Tibial artery (tissue), 4 donors: ENCODE measurements around the gene CELA1.

ENCODE experiments used
- DNase-seq, 2 donors: peaks; one replicate each; pipeline ENCODE4 v3.0.0-alpha.2; 2019
- H3K27ac ChIP-seq, 2 donors: fragments of 200-600 bp; sonication (generic) in 1 of 2; 1 replicate in 1 of 2; 2 replicates in 1 of 2; pipeline ENCODE4 v1.5.1; 2018 to 2019; ENCODE audit warnings: mild to moderate bottlenecking in 1 of 2
- H3K27me3 ChIP-seq, 2 donors: fragments of 200-600 bp; sonication (generic) in 1 of 2; one replicate each; pipeline versions ENCODE4 v1.5.1 to v1.6.0; 2016 to 2019
- H3K36me3 ChIP-seq, 3 donors: fragments of 200-600 bp; sonication (generic) in 2 of 3; one replicate each; pipeline ENCODE4 v1.5.1; 2016 to 2019; ENCODE audit warnings: mild to moderate bottlenecking in 2 of 3
- H3K4me1 ChIP-seq, 4 donors: fragments of 200-600 bp; sonication (generic) in 2 of 4; 1 replicate in 3 of 4; 2 replicates in 1 of 4; pipeline ENCODE4 v1.5.1; 2016 to 2019
- H3K4me3 ChIP-seq, 2 donors: fragments of 200-600 bp; sonication (generic) in 1 of 2; 1 replicate in 1 of 2; 2 replicates in 1 of 2; pipeline ENCODE4 v1.5.1; 2018 to 2019; ENCODE audit warnings: mild to moderate bottlenecking in 2 of 2
- H3K9me3 ChIP-seq, 3 donors: fragments of 200-600 bp; sonication (generic) in 1 of 3; one replicate each; pipeline ENCODE4 v1.5.1; 2016 to 2019
- intact Hi-C: fragments of 100-400 bp; cut with DNase I; formaldehyde crosslinking; loops from one replicate; pipeline ENCODE4 v1.15.0; 2023; ENCODE audit warnings: low total_unique reads
- TF ChIP-seq, protein P1 (sequence below), 2 experiments: fragments of 200-600 bp in 1 of 2; fragments of 450-650 bp in 1 of 2; IDR thresholded peaks; one replicate each; pipeline ENCODE4 v1.5.1; 2017 to 2019; ENCODE audit warnings: antibody characterized with exemption in 2 of 2, mild to moderate bottlenecking in 1 of 2, moderate library complexity in 1 of 2

Gene CELA1

DNA sequence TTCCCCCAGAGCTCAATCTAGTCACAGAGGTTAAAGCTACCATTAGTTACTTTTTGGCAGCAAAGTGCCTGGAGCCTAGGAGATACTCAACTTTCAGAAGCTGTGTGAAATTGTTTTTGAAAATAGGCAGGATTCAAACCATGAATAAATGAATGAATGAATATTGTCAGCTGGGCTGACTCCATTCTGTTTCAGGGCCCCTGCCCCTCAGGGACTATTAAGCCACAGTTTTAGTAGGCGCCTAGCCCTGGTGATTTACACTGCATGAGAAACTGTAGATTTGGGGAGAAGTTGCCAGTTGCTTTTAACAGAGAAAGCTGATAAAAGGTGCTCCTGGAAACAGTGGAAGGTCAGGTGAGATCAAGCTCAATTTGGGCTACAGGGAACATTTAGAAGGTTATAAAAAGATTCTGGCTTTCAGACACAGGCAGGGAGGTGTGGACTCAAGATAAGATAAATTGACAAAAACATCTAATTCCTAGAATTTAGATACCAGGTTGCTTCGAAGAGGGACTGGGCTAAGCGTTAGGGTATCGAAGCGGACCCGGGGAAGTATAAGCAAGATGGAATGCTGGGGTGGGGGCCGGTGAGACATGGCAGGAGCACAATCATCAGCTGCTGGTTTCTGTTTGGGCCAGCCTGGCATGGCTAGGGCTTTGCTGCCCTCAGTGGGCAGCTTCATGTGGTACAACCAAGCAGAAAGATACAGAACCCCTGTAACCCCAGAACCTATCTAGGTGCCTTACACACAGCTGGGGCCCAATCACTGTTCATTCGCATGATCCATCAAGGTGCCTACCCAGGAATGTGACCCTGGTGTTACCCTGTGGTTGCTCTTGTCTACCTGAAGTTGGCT is 14.9 kb upstream of the CELA1 start:
- Histone ChIP-seq H3K4me1 (no peaks in the 10 kb centered on the region), H3K36me3 (peaks cover 0 to 29% (median 0%) of the 10 kb centered on the region in 3 donors), H3K27me3 (no peaks in the 10 kb centered on the region), H3K9me3 (no peaks in the 10 kb centered on the region), H3K27ac (no peak overlapping the region), H3K4me3 (no peak overlapping the region)
- intact Hi-C loops, result no loop called here
- TF ChIP-seq, protein P1, sequence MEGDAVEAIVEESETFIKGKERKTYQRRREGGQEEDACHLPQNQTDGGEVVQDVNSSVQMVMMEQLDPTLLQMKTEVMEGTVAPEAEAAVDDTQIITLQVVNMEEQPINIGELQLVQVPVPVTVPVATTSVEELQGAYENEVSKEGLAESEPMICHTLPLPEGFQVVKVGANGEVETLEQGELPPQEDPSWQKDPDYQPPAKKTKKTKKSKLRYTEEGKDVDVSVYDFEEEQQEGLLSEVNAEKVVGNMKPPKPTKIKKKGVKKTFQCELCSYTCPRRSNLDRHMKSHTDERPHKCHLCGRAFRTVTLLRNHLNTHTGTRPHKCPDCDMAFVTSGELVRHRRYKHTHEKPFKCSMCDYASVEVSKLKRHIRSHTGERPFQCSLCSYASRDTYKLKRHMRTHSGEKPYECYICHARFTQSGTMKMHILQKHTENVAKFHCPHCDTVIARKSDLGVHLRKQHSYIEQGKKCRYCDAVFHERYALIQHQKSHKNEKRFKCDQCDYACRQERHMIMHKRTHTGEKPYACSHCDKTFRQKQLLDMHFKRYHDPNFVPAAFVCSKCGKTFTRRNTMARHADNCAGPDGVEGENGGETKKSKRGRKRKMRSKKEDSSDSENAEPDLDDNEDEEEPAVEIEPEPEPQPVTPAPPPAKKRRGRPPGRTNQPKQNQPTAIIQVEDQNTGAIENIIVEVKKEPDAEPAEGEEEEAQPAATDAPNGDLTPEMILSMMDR (IDR thresholded peaks at IDR 0.05), result no peak
- DNase-seq, result no peak

DNA sequence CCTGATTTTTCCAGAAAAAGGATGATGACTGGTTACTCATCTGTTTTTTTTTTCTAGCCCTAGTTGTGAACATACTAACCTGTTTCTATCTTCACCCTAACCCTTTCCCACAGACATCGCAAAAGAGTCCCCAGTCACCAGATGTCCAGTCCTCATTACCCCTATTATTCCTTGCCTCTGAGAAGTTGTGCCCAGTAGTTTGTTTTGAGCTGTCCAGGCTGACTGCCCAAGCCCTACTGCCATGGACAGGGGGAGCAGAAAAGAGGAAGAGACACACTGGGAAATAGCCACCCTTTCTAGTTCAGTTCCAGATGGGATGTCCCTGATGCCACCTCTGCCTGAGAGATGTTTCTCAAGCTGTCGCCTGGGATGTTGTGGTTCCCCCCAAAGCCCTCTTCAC is 13.8 kb upstream of the CELA1 start:
- Histone ChIP-seq H3K27ac (no peak overlapping the region), H3K4me3 (no peak overlapping the region), H3K27me3 (no peaks in the 10 kb centered on the region), H3K9me3 (no peaks in the 10 kb centered on the region), H3K36me3 (peaks cover 0 to 29% (median 0%) of the 10 kb centered on the region in 3 donors), H3K4me1 (no peaks in the 10 kb centered on the region)
- intact Hi-C loops, result no loop called here
- TF ChIP-seq, protein P1 (IDR thresholded peaks at IDR 0.05), result no peak
- no peak for DNase-seq

DNA sequence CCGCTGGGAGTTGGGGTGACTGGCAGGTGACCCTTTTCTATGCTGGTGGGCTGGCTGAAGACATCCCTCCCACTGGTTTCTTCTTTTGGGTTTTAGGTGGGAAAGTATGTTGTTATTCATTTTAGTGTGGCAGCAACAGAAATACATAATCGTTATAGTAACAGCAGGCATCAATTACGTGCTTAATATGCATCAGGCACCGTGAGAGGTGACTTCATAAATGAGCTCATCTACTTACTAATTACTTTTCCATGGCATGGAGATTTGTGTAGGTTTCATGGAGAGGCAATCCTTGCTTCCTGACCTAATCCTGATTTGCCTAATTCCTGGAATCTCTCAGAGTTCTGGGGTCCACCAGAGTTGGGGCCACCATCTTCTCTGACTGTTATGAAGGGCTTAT is 13.4 kb upstream of the CELA1 start:
- DNase-seq, result no peak
- TF ChIP-seq, protein P1 (IDR thresholded peaks at IDR 0.05), result no peak
- Histone ChIP-seq H3K4me1 (no peaks in the 10 kb centered on the region), H3K9me3 (no peaks in the 10 kb centered on the region), H3K36me3 (peaks cover 0 to 29% (median 0%) of the 10 kb centered on the region in 3 donors), H3K27me3 (no peaks in the 10 kb centered on the region), H3K27ac (no peak overlapping the region), H3K4me3 (no peak overlapping the region)
- intact Hi-C loops, result no loop called here

DNA sequence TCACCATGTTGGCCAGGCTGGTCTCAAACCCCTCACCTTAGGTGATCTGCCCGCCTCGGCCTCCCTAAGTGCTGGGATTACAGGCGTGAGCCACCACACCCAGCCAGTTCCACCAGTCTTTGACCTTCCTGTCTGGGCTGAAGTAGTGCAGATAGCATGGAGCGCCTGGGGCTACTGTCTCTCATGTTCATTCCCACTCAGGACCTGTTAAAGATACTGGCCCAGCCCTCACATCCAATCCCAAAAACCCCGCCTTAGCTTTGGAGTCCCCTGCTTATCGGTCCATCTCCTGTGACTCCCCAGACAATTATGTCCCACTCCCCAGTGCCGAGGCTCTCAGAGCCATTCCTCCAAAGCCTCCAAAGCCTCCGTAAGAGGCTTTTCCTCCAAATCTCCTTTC is 12.0 kb upstream of the CELA1 start:
- intact Hi-C loops, result no loop called here
- peaks cover 0 to 25% (median 0%) of the 10 kb centered on the region in 3 donors for H3K36me3 ChIP-seq
- no peaks in the 10 kb centered on the region for H3K4me1 ChIP-seq
- H3K27me3 ChIP-seq, result no peaks in the 10 kb centered on the region
- no peak overlapping the region for H3K4me3 ChIP-seq
- no peaks in the 10 kb centered on the region for H3K9me3 ChIP-seq
- DNase-seq, result no peak
- TF ChIP-seq, protein P1 (IDR thresholded peaks at IDR 0.05), result no peak
- H3K27ac ChIP-seq, result no peak overlapping the region

DNA sequence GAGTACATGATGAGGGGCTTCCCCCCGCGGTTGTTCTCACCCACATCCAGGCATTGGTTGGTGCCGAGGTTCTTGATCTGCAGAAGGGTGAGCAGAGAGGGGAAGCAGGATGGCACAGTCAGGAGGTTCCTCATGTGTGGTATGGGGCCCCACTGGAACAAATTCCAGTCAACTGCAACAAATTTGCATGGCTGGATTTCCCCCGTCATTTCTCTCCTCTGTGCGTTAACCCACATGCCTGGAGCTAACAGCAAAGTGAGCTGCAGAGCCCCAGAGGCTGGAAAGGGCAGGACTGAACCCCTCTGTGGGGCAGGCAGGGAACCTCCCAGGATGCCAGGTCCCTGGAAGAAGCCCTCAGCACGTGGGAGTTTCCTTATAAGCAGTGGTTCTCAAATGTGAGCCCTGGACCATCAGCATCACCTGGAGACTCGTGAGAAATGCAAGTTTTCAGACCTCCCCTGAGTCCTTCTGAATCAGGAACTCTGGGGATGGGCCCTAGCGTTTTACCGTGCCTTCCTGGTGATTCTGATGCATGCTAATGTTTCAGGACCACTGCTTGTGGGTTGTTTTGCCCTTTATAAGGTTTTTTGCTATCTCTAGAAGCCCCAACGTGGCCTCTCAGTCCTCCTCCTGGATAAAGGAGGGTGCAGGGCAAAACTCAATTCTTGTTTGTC is 11.0 kb upstream of the CELA1 start:
- no peaks in the 10 kb centered on the region for H3K4me1 ChIP-seq
- intact Hi-C loops, result no loop called here
- no peak overlapping the region for H3K4me3 ChIP-seq
- no peak overlapping the region for H3K27ac ChIP-seq
- H3K27me3 ChIP-seq, result no peaks in the 10 kb centered on the region
- TF ChIP-seq, protein P1 (IDR thresholded peaks at IDR 0.05), result no peak
- H3K36me3 ChIP-seq, result peaks cover 0 to 25% (median 0%) of the 10 kb centered on the region in 3 donors
- H3K9me3 ChIP-seq, result no peaks in the 10 kb centered on the region
- DNase-seq, result no peak
